HCT116 (cell line): ENCODE results near the gene MATCAP1. TPM values are rescaled to one million over a fixed set of nuclear protein-coding genes. Genes with fewer than 3 reads are reported as not detected.

ENCODE experiments used
- ATAC-seq: fragments of 200-7000 bp; cut with Tn5 transposase; 2 replicates; pipeline ENCODE4 v1.9.1; 2020; ENCODE audit warnings: mild to moderate bottlenecking, moderate library complexity
- BruUV-seq: library from RNA; stranded (reverse); fragments of 400-500 nt; replicated peaks from 2 replicates; lab custom pipeline; 2021; lab: Mats Ljungman, UMichigan
- CTCF ChIA-PET: fragments of 300-600 bp; sonication (Branson Sonifier 250); formaldehyde crosslinking; loops from one replicate; lab custom pipeline; 2021; ENCODE audit warnings: antibody characterized with exemption; lab: Charles Lee
- POLR2A ChIA-PET: fragments of 300-600, 350-600 bp; sonication (Branson Sonifier 250); formaldehyde crosslinking; loops from one replicate; lab custom pipeline; 2021; ENCODE audit warnings: antibody characterized with exemption; lab: Charles Lee
- RAD21 ChIA-PET, 2 experiments: fragments of 300-600 bp; sonication (Branson Sonifier 250); formaldehyde crosslinking; loops; one replicate each; lab custom pipeline; 2023; ENCODE audit warnings: low total read pairs in 2 of 2; ENCODE audit not compliant: uncharacterized antibody in 2 of 2, unreplicated experiment in 2 of 2, low non-redundant PET in 1 of 2; lab: Charles Lee
- DNase-seq: peaks from one replicate; pipeline ENCODE4 v3.0.0-alpha.2; 2010; ENCODE audit warnings: low read depth, low spot score
- H2AFZ ChIP-seq: fragments of 200-600 bp; shearing (Covaris generic), sonication (generic); 2 replicates; pipeline ENCODE4 v1.6.1; 2017; ENCODE audit warnings: low read depth, mixed run types, mixed read lengths, antibody characterized with exemption, low read length; ENCODE audit not compliant: poor library complexity, severe bottlenecking
- H3K27ac ChIP-seq: 2 replicates; pipeline ENCODE4 v1.5.1; 2012; ENCODE audit warnings: low read depth, low read length
- H3K27me3 ChIP-seq: fragments of 200-600 bp; sonication (generic); 2 replicates; pipeline ENCODE4 v1.6.1; 2016; ENCODE audit warnings: mixed run types, low read length, mixed read lengths; ENCODE audit not compliant: insufficient read depth
- H3K36me3 ChIP-seq, 2 experiments: fragments of 200-500 bp in 1 of 2; fragments of 200-600 bp in 1 of 2; sonication (Bioruptor generic) in 1 of 2; sonication (generic) in 1 of 2; 2 replicates each; pipeline versions ENCODE4 v1.5.1 to v1.6.1; 2014 to 2016; ENCODE audit warnings: low read length in 2 of 2, inconsistent platforms in 1 of 2, mixed read lengths in 1 of 2, mixed run types in 1 of 2; ENCODE audit not compliant: insufficient read depth in 2 of 2, control insufficient read depth in 1 of 2
- H3K4me1 ChIP-seq, 2 experiments: fragments of 200-600 bp in 1 of 2; sonication (generic) in 1 of 2; 2 replicates each; pipeline versions ENCODE4 v1.5.1 to v1.6.1; 2012 to 2017; ENCODE audit warnings: low read length in 2 of 2, inconsistent platforms in 1 of 2, mild to moderate bottlenecking in 1 of 2, mixed read lengths in 1 of 2, mixed run types in 1 of 2, moderate library complexity in 1 of 2; ENCODE audit not compliant: insufficient read depth in 2 of 2, control insufficient read depth in 1 of 2
- H3K4me2 ChIP-seq: fragments of 200-600 bp; sonication (generic); 2 replicates; pipeline ENCODE4 v1.6.1; 2017; ENCODE audit warnings: mixed run types, low read length, mixed read lengths
- H3K4me3 ChIP-seq, 2 experiments: fragments of 200-600 bp in 1 of 2; sonication (generic) in 1 of 2; replicated peaks in 1 of 2; 2 replicates each; pipeline ENCODE4 v1.5.1; 2011 to 2016; ENCODE audit warnings: low read length in 2 of 2, control low read depth in 1 of 2, low read depth in 1 of 2, mild to moderate bottlenecking in 1 of 2, mixed read lengths in 1 of 2, mixed run types in 1 of 2
- H3K79me2 ChIP-seq: fragments of 200-600 bp; sonication (generic); 2 replicates; pipeline ENCODE4 v1.6.1; 2017; ENCODE audit warnings: mild to moderate bottlenecking, mixed run types, low read length, moderate library complexity, mixed read lengths; ENCODE audit not compliant: insufficient read depth
- H3K9ac ChIP-seq: fragments of 200-600 bp; sonication (generic); 2 replicates; pipeline ENCODE4 v1.6.1; 2016; ENCODE audit warnings: low read length, mixed read lengths
- H3K9me2 ChIP-seq: fragments of 200-600 bp; sonication (generic), shearing (Covaris generic); 2 replicates; pipeline ENCODE4 v1.6.1; 2017; ENCODE audit warnings: mixed run types, mild to moderate bottlenecking, moderate library complexity; ENCODE audit not compliant: insufficient read depth
- H3K9me3 ChIP-seq, 2 experiments: fragments of 200-500 bp in 1 of 2; fragments of 200-600 bp in 1 of 2; sonication (Bioruptor generic) in 1 of 2; sonication (generic) in 1 of 2; 2 replicates each; pipeline ENCODE4 v1.6.1; 2014 to 2017; ENCODE audit warnings: low read length in 2 of 2, mixed read lengths in 2 of 2, inconsistent platforms in 1 of 2, low read depth in 1 of 2, mild to moderate bottlenecking in 1 of 2, mixed run types in 1 of 2, moderate library complexity in 1 of 2; ENCODE audit not compliant: control insufficient read depth in 1 of 2, insufficient read depth in 1 of 2
- H4K20me1 ChIP-seq: fragments of 200-600 bp; sonication (generic), shearing (Covaris generic); 2 replicates; pipeline ENCODE4 v1.6.1; 2017; ENCODE audit warnings: mixed run types, mild to moderate bottlenecking, moderate library complexity; ENCODE audit not compliant: insufficient read depth
- CBX3 ChIP-seq: IDR thresholded peaks from 2 replicates; pipeline ENCODE4 v1.6.1; 2012; ENCODE audit warnings: low read depth
- CTCF ChIP-seq, 3 experiments: fragments of 200-600 bp in 1 of 3; sonication (generic) in 1 of 3; IDR thresholded peaks in 2 of 3; conservative IDR thresholded peaks in 1 of 3; 2 replicates each; pipeline ENCODE4 v1.5.1; 2012 to 2017; ENCODE audit warnings: low read depth in 2 of 3, low read length in 2 of 3, antibody characterized with exemption in 1 of 3, borderline replicate concordance in 1 of 3, control low read depth in 1 of 3, mild to moderate bottlenecking in 1 of 3, mixed read lengths in 1 of 3, mixed run types in 1 of 3, moderate library complexity in 1 of 3; ENCODE audit not compliant: insufficient read depth in 1 of 3
- EGR1 ChIP-seq: IDR thresholded peaks from 2 replicates; pipeline ENCODE4 v1.6.1; 2012; ENCODE audit warnings: low read depth
- EZH2 ChIP-seq: fragments of 200-600 bp; sonication (generic); IDR thresholded peaks from 2 replicates; pipeline ENCODE4 v1.6.1; 2017; ENCODE audit warnings: antibody characterized with exemption, mixed run types
- EZH2phosphoT487 ChIP-seq: fragments of 200-600 bp; IDR thresholded peaks from 2 replicates; pipeline ENCODE4 v1.6.1; 2018; ENCODE audit warnings: antibody characterized with exemption, borderline replicate concordance
- JUND ChIP-seq: IDR thresholded peaks from 2 replicates; pipeline ENCODE4 v1.6.1; 2012
- POLR2A ChIP-seq: IDR thresholded peaks from 2 replicates; pipeline ENCODE4 v1.7.0; 2011; ENCODE audit warnings: borderline replicate concordance; ENCODE audit not compliant: insufficient read depth, insufficient read length; ENCODE audit errors: extremely low read depth
- POLR2AphosphoS5 ChIP-seq: IDR thresholded peaks from 2 replicates; pipeline ENCODE4 v1.6.1; 2011; ENCODE audit warnings: mild to moderate bottlenecking, low read depth, low read length, moderate library complexity
- RAD21 ChIP-seq: IDR thresholded peaks from 2 replicates; pipeline ENCODE4 v1.6.1; 2012; ENCODE audit warnings: low read depth, mild to moderate bottlenecking
- SIN3A ChIP-seq: IDR thresholded peaks from 2 replicates; pipeline ENCODE4 v1.6.1; 2012; ENCODE audit warnings: low read depth
- SP1 ChIP-seq: IDR thresholded peaks from 2 replicates; pipeline ENCODE4 v1.6.1; 2012; ENCODE audit warnings: low read depth
- SRF ChIP-seq: IDR thresholded peaks from 2 replicates; pipeline ENCODE4 v1.6.1; 2012; ENCODE audit warnings: low read depth
- TCF7L2 ChIP-seq: IDR thresholded peaks from 2 replicates; pipeline ENCODE4 v1.7.0; 2011; ENCODE audit warnings: borderline replicate concordance, inconsistent platforms; ENCODE audit not compliant: insufficient read depth, insufficient read length; ENCODE audit errors: extremely low read depth
- YY1 ChIP-seq: IDR thresholded peaks from 2 replicates; pipeline ENCODE4 v1.6.1; 2011; ENCODE audit warnings: low read length, low read depth, moderate library complexity, mild to moderate bottlenecking; ENCODE audit not compliant: insufficient replicate concordance; ENCODE audit errors: extremely low read depth
- ZBTB33 ChIP-seq: IDR thresholded peaks from 2 replicates; pipeline ENCODE4 v1.6.1; 2011; ENCODE audit warnings: mild to moderate bottlenecking, low read length, moderate library complexity; ENCODE audit not compliant: insufficient replicate concordance; ENCODE audit errors: extremely low read depth
- ZFX ChIP-seq: fragments of 450-650 bp; IDR thresholded peaks from 2 replicates; pipeline ENCODE4 v1.6.1; 2017
- intact Hi-C: fragments of 100-400 bp; cut with micrococcal nuclease; formaldehyde crosslinking; loops from 2 replicates; pipeline ENCODE4 v1.10.0; 2022
- total RNA-seq: library from RNA; stranded (reverse); gene quantifications from one replicate; pipeline ENCODE4 v1.2.1, GENCODE V29; 2021; ENCODE audit not compliant: unreplicated experiment

Gene MATCAP1
- total RNA-seq, 1 experiment from 2014 or later = 38.7 TPM

DNA sequence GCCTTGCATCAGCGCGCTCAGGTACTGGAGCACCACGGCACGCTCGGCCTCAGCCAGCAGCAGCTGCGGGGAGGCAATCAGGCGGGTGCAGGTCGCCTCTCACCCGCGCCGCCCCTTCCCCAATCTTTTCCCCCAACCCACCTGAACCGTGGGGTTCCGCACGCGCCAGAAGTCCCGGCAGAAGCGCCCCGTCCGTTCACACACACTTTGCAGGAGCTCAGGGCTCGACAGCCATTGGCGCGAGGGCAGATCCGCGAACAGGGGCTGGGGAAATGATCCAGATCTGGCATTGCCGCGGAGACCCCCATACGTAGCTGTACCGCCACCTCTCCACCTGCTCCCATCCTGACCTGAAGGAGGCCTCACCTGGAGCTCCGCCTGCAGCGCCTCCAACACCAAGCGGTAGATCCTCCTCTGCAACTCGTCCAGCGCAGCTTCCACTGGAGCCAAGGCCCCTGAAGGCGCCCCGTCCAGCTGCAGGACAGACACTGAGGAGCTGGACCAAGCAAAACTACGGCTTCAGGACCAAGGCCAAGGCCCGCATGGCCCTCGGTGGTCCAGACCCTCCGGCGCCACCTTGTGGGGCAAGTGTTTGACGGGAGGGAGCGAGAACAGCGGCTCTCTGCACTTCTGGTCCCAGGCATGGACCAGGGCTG lies 1.4 kb upstream of the MATCAP1 start:
- ChIA-PET CTCF (interaction anchor here (0.7 to 1.5 kb wide), 13 partner anchors 13 to 290 kb away, joined by 3 to 12 read pairs (median 4); partner anchors contain the start of genes ELMO3 and NOL3), RAD21 (interaction anchor here in 1 of 2 experiments (0.6 to 1.2 kb wide), 3 partner anchors 154 to 215 kb away, joined by 3 to 16 read pairs (median 3); no protein-coding TSS in a partner anchor), POLR2A (interaction anchor here (1.5 kb wide), 1 partner anchor 42 kb away, joined by 3 read pairs; the partner anchor contains the start of gene TMEM208)
- TSS peak; percentile 38 for BruUV-seq
- H3K9me3 ChIP-seq = no peaks in the 10 kb centered on the region
- no peak overlapping the region; the same call in 1 of the 2 replicates for H3K27ac ChIP-seq
- H3K9ac ChIP-seq = no peak overlapping the region
- no peaks in the 10 kb centered on the region for H3K36me3 ChIP-seq
- peak; percentile 67 for DNase-seq
- TF ChIP-seq POLR2AphosphoS5 = 0 out of 2 replicates have a peak, but pooled peaks have one; percentile 26
- TF ChIP-seq ZFX = no peak
- no peak for TF ChIP-seq JUND
- TF ChIP-seq RAD21 = no peak
- TF ChIP-seq YY1 = peak; percentile 46
- TF ChIP-seq EZH2 = no peak
- no peak for TF ChIP-seq SIN3A
- peak in 2 of 3 experiments; percentile 80; a peak in 4 of 6 replicates for TF ChIP-seq CTCF (IDR thresholded peaks at IDR 0.05 in 2 of 3, conservative IDR thresholded peaks at IDR 0.05 in 1 of 3; ENCODE audit: borderline replicate concordance in 1 of 3, insufficient read depth in 1 of 3, low read depth in 2 of 3, low read length in 2 of 3)
- no peak for TF ChIP-seq SP1
- no peak for TF ChIP-seq EZH2phosphoT487
- TF ChIP-seq SRF = no peak
- TF ChIP-seq POLR2A = no peak
- TF ChIP-seq ZBTB33 = no peak
- no peak for TF ChIP-seq EGR1
- no peak for TF ChIP-seq TCF7L2
- no peak for TF ChIP-seq CBX3
- no peaks in the 10 kb centered on the region for H3K27me3 ChIP-seq
- intact Hi-C loops = loop anchor here (1.0 kb wide), 2 partner anchors 167 to 208 kb away; no protein-coding TSS in a partner anchor
- H3K4me2 ChIP-seq = peak overlapping the region; percentile 53
- H2AFZ ChIP-seq = no peak overlapping the region
- H3K9me2 ChIP-seq = no peaks in the 10 kb centered on the region
- H3K4me1 ChIP-seq = peaks cover 10 to 43% of the 10 kb centered on the region in 2 experiments; a peak in 3 of 4 replicates
- H3K4me3 ChIP-seq = no peak overlapping the region
- no peaks in the 10 kb centered on the region for H4K20me1 ChIP-seq
- ATAC-seq = peak; percentile 61
- H3K79me2 ChIP-seq = peaks cover 11% of the 10 kb centered on the region
